EL (cell line): ENCODE results near the gene ABLIM2.

Experiments used
- DNase-seq: peaks from one replicate; pipeline ENCODE4 v3.0.0-alpha.2; 2016

The ABLIM2 gene

GRCh38 chr4:8099981-8100464 is 58.6 kb downstream of the ABLIM2 start:
- DNase-seq = no peak

GRCh38 chr4:8098506-8098905 is 60.1 kb downstream of the ABLIM2 start:
- no peak for DNase-seq

GRCh38 chr4:8097721-8098345 is 60.8 kb downstream of the ABLIM2 start:
- DNase-seq = no peak

GRCh38 chr4:8097141-8097541 is 61.5 kb downstream of the ABLIM2 start:
- DNase-seq = no peak

GRCh38 chr4:8096690-8097061 is 61.9 kb downstream of the ABLIM2 start:
- no peak for DNase-seq

DNA sequence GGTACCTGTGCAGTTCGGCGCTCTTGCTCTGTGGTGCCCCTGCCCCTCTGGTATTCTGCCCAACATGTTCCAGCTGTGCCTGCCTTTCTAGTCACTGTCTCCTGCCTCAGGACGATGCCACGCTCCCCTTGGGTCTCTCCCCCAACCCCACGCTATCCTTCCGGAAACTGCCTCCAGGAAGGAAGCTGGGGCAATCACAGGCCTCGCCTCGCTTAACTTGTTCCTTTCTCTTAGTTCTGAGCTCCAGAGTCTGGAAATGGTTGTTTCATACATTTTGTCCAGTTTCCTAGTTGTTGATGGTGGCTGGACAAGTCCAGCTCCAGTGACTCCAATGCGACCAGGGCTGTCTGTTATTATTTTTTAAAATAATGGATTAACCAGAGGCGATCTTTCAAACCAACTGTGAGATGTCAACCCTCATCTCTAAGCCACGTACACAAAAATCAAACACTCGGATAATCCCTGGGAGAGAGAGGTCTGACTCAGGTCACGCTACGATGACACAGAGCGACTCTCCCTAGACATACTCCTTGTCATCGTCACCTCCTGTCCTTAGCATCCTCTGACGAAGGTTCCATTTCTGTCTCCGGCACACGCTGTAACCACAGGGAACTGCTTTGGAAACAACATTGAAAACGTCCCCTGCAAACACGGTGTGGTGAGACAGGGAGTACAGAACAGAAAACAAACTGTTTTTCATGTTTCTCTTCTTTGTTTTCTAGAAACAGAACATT is 62.5 kb downstream of the ABLIM2 start:
- no peak for DNase-seq

- no peak for DNase-seq
Observed at GRCh38 chr4:8093587-8094274, 64.9 kb downstream of the ABLIM2 start.

DNA sequence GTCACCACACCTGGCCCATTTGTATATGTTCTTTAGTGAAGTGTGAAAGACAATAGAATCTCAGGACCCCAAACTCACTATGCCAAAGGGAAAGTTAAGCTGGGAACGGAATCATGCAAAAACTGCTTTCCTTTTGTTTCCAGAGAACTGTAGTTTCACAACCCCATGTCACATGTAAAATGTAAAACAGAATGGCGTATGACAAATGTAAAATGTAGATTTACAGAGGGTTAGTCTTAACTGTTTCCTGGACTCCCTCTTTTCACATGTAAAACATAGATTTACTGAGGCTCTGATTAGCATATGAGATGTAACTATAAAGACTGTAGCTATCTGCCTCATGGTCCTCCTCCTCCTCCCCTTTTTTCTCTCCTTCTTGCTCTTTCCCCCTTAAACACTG is 66.3 kb downstream of the ABLIM2 start:
- no peak for DNase-seq

DNA sequence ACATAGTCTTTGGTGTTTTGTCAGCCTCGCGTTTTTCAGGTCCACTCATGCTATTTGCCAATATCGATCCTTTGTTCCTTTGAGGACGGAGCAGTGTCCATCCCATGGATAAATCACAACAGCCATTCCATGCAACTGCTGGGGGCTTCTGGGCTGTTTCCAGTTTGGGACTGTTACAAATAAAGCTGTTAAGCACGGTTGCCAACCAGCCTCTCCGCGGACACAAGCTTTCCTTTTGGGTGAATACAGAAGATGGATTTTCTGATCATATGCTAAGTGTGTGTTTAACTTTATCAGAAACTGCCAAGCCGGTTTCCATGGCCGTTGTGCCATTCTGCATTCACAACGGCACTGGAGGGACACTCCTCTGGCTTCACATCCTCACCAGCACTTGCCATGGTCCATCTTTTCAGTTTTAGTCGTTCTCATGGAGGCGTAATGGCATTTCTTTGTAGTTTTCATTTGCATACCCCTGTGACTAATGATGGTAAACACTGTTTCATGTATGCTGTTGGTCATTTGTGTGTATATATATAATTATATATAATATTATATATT is 67.8 kb downstream of the ABLIM2 start:
- DNase-seq = no peak

DNA sequence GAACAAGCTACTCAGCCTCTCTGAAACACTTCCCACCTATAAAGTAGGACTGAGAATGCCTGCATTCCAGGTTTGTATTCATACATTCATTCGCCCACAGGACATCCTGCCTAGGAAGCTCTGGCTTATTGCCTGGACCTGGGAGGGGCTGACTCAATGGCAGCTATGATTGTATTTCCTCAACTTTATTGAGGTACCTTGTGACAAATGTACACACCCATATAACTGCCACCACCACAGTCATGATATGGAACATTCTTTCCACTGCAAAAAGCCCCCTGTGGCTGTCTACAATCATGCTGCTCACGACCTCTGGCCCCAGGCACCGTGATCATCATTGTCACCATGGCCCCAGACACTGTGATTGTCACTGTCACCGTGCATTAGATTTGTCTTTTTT is 68.3 kb downstream of the ABLIM2 start:
- DNase-seq = peak; percentile 37

- DNase-seq = no peak
Observed at GRCh38 chr4:8089862-8090261, 68.8 kb downstream of the ABLIM2 start.

DNA sequence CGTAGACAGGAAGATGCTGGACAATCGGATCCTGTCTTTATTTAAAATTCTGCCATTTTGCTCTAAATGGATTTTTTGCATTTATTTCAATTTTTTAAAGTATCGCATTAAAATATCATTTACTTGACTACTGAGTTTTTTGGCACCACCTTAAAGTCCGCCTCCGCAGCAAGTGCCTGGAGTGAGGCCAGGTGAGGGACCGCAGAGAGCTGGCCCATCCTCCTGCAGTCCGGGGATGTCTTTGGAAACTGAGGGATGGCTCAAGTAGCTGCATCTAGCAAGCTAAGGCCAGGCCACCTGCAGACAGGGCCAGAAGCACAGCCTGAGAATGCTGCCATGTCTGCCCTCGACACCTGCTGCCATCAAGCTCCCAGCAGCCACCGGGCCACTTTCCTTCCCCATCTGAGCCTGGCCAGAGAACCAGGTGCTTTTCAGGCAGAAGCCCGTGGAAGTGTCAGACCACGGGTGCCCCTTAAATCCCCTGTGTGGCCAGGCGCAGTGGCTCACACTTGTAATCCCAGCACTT is 69.6 kb downstream of the ABLIM2 start:
- no peak for DNase-seq

- no peak for DNase-seq
Observed at GRCh38 chr4:8087921-8088495, 70.6 kb downstream of the ABLIM2 start.

- DNase-seq = no peak
Observed at GRCh38 chr4:8086783-8087445, 71.7 kb downstream of the ABLIM2 start.

DNA sequence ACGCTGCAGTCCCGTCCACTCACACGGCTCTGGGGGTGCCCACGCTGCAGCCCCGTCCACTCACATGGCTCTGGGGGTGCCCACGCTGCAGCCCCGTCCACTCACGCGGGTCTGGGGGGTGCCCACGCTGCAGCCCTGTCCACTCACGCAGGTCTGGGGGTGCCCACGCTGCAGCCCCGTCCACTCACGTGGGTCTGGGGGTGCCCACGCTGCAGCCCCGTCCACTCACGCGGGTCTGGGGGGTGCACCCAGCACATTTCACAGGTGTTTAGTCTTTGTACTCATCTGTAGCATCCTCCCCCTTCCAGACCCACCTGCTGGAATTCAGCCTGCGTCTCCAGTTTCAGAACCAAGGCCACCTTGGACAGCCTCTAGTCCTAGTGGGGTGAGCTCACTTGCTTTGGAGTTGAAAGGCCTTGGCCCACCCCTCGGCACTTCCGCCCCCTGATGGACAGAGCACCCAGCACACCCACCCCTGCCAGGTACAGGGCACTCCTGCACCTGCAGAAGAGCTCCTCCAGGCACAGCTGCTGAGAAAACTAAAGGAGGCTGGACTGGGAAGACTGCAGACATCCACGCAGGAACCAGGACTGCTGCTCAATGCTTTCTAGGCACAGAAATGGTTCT is 73.0 kb downstream of the ABLIM2 start:
- no peak for DNase-seq

GRCh38 chr4:8084712-8085490 is 73.7 kb downstream of the ABLIM2 start:
- no peak for DNase-seq

DNA sequence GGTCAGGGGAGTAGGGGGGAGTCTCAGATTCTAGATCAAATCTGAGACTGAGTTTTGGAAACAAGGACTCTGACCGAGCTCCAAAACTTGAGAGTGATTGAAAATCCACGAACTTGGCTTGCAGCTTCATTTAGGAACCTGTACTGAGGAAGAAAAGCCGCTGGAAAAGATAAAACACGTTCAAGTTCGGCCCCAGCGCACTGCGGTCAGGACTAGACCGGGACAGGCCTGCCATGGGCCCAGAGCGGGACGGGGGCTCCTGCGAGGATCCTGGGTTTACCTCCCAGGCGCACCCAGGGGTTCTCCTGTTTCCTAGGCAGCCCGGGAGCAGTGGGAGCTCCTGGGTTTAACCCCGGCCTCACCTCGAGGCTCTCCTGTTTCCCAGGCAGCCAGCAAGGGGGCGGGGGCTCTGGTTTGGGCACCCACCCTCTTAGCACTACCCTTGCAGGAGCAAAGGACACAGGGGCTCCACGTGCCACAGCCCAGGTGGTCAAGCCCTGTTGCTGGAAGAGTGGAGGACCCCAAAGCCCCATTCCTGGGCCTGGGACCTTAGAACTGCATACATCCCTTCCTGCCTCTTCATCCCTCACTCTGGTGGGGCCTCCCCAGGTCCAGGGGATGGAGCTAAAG is 74.5 kb downstream of the ABLIM2 start:
- DNase-seq = no peak

GRCh38 chr4:8083086-8083825 is 75.4 kb downstream of the ABLIM2 start:
- no peak for DNase-seq

DNA sequence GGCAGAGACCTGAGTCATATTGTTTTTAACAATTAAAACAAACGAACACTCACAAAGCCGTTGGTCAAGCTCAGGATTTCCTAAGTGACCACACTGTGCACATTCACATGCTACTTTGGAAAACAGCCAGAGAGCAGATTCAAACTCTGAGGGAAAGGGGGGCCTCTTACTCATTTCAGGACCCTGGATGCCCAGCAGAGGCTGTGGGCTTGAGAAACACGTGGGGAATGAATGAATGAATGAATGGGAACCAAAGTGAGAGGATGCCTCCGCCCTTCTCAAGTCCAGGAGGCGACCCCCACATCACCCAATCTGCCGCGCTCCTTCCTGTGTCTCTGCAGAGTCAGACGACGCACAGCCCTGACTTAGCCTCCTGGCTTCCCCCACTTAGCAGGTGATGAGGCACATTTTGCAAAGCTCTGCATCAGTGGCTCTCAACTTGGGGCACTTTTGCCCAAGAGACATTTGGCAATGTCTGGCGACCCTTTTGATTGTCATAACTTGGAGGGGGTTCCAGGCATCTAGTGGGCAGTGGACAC is 76.0 kb downstream of the ABLIM2 start:
- DNase-seq = no peak
